Stimulated activated CD8-positive, alpha-beta memory T cell treated with anti-CD3 and anti-CD28 coated beads, Interleukin-12 subunit alpha, Interleukin-12 subunit beta, amount 100 ng/mL, for 24 hours (primary cell): ENCODE data around the gene TTC34.
"Not testable (repeated sequence)": the region's sequence is repeated elsewhere in the genome, so short reads cannot be mapped to it uniquely, and the experiment has no call there.

Experiments
- DNase-seq: peaks from one replicate; pipeline ENCODE4 v3.0.0-alpha.2; 2020; ENCODE audit errors: extremely low read depth

The TTC34 gene

GRCh38 chr1:2684000-2684399 is 117.5 kb downstream of the TTC34 start:
- DNase-seq: not testable (repeated sequence)

GRCh38 chr1:2683321-2683741 is 118.2 kb downstream of the TTC34 start:
- not testable (repeated sequence) for DNase-seq

GRCh38 chr1:2682879-2683278 is 118.6 kb downstream of the TTC34 start:
- DNase-seq: not testable (repeated sequence)

GRCh38 chr1:2676726-2677125 is 124.8 kb downstream of the TTC34 start:
- DNase-seq: not testable (repeated sequence)

- not testable (repeated sequence) for DNase-seq
These were observed 129.8 kb downstream of the TTC34 start for GRCh38 chr1:2671656-2672055.

GRCh38 chr1:2659806-2660205 is 141.7 kb downstream of the TTC34 start:
- not testable (repeated sequence) for DNase-seq

GRCh38 chr1:2657909-2658308 is 143.6 kb downstream of the TTC34 start:
- DNase-seq: not testable (repeated sequence)

GRCh38 chr1:2657124-2657523 is 144.4 kb downstream of the TTC34 start:
- DNase-seq: not testable (repeated sequence)

GRCh38 chr1:2655598-2656434 is 145.7 kb downstream of the TTC34 start:
- not testable (repeated sequence) for DNase-seq

- not testable (repeated sequence) for DNase-seq
These were observed 147.0 kb downstream of the TTC34 start for GRCh38 chr1:2654443-2654948.

- not testable (repeated sequence) for DNase-seq
These were observed 147.6 kb downstream of the TTC34 start for GRCh38 chr1:2653741-2654442.

GRCh38 chr1:2652926-2653571 is 148.4 kb downstream of the TTC34 start:
- DNase-seq: not testable (repeated sequence)

GRCh38 chr1:2652152-2652925 is 149.2 kb downstream of the TTC34 start:
- not testable (repeated sequence) for DNase-seq

GRCh38 chr1:2650967-2651645 is 150.4 kb downstream of the TTC34 start:
- no peak for DNase-seq

- DNase-seq: no peak
These were observed 154.7 kb downstream of the TTC34 start for GRCh38 chr1:2646837-2647236.

- no peak for DNase-seq
These were observed 155.7 kb downstream of the TTC34 start for GRCh38 chr1:2645776-2646175.

- no peak for DNase-seq
These were observed 156.3 kb downstream of the TTC34 start for GRCh38 chr1:2645143-2645542.

GRCh38 chr1:2644591-2645101 is 156.8 kb downstream of the TTC34 start:
- DNase-seq: no peak

- DNase-seq: no peak
These were observed 157.3 kb downstream of the TTC34 start for GRCh38 chr1:2644171-2644570.

- no peak for DNase-seq
These were observed 157.9 kb downstream of the TTC34 start for GRCh38 chr1:2643414-2644077.
